Kidney (tissue), 14 donors: ENCODE results near the gene TMEM51. TPM values are rescaled to one million over a fixed set of nuclear protein-coding genes. Genes with fewer than 3 reads are reported as not detected.
"Not testable (repeated sequence)": the region's sequence is repeated elsewhere in the genome, so short reads cannot be mapped to it uniquely, and the experiment has no call there.

ENCODE experiments used
- DNase-seq, 5 donors: peaks; one replicate each; pipeline ENCODE4 v3.0.0-alpha.2; 2013 to 2020
- FAIRE-seq: peaks from 2 replicates; lab custom pipeline; 2012; peaks lifted over from hg19 to GRCh38; lab: Jason Lieb, UNC
- H3K27ac ChIP-seq, 2 donors: one replicate each; pipeline ENCODE4 v1.7.0; 2013; ENCODE audit warnings: low read depth in 2 of 2, low read length in 2 of 2, inconsistent platforms in 1 of 2
- H3K27me3 ChIP-seq: one replicate; pipeline ENCODE4 v1.7.1; 2013; ENCODE audit warnings: low read length, inconsistent platforms; ENCODE audit not compliant: control insufficient read depth, insufficient read depth
- H3K36me3 ChIP-seq, 3 donors: one replicate each; pipeline versions ENCODE4 v1.7.0 to v1.7.1; 2013; ENCODE audit warnings: low read length in 3 of 3, control low read depth in 1 of 3, inconsistent platforms in 1 of 3; ENCODE audit not compliant: insufficient read depth in 3 of 3, control insufficient read depth in 2 of 3
- H3K4me1 ChIP-seq, 3 donors: one replicate each; pipeline versions ENCODE4 v1.7.0 to v1.7.1; 2013; ENCODE audit warnings: low read length in 3 of 3, inconsistent platforms in 1 of 3, low read depth in 1 of 3; ENCODE audit not compliant: control insufficient read depth in 2 of 3, insufficient read depth in 2 of 3
- H3K4me3 ChIP-seq, 3 donors: one replicate each; pipeline versions ENCODE4 v1.7.0 to v1.8.1; 2013; ENCODE audit warnings: low read length in 3 of 3, control low read depth in 1 of 3, inconsistent platforms in 1 of 3
- H3K9ac ChIP-seq, 3 donors: one replicate each; pipeline versions ENCODE4 v1.7.0 to v1.7.1; 2013; ENCODE audit warnings: low read length in 3 of 3, control low read depth in 1 of 3, inconsistent platforms in 1 of 3
- H3K9me3 ChIP-seq, 3 donors: one replicate each; pipeline versions ENCODE4 v1.7.0 to v1.7.1; 2013; ENCODE audit warnings: low read length in 3 of 3, control low read depth in 1 of 3, inconsistent platforms in 1 of 3; ENCODE audit not compliant: control insufficient read depth in 2 of 3, insufficient read depth in 1 of 3
- intact Hi-C: fragments of 100-400 bp; cut with DNase I; formaldehyde crosslinking; loops from one replicate; pipeline ENCODE4 v1.11.1; 2022
- polyA plus RNA-seq: library from polyadenylated mRNA; stranded (reverse); fragments of 350-450 nt; fragmentation: Illumina TruSeq; extraction: RNeasy Lipid Tissue Mini Kit (QIAGEN cat#74804); gene quantifications from one replicate; pipeline ENCODE4 v1.2.3, GENCODE V29; 2014; ENCODE audit warnings: low read depth, low replicate concordance; ENCODE audit not compliant: insufficient read depth
- total RNA-seq: library from RNA; stranded (reverse); fragmentation: NEBNext Ultra II Directional; extraction: Animal tissue kit (Norgen Biotek cat#: 25700); gene quantifications from one replicate; pipeline ENCODE4 v1.2.1, GENCODE V29; 2021
- TF ChIP-seq, protein P1 (sequence below): IDR thresholded peaks from 3 replicates; pipeline ENCODE4 v1.5.1; 2012; ENCODE audit warnings: mild to moderate bottlenecking, moderate library complexity, borderline replicate concordance; ENCODE audit not compliant: insufficient read depth; ENCODE audit errors: extremely low read depth
- donor health status: control.
- donor health status: control.
- donor health status: control.
- donor health status: control.
- donor health status: control.
- donor health status: DM: yes; HTN: yes; CAD: no.
- donor health status: Normal renal cell carcinoma (clear cell type).

TMEM51 gene
- total and polyA plus RNA-seq, 2 donors from 2014 or later: 38.1 to 48.4 TPM

- peaks cover 0 to 9% (median 0%) of the 10 kb centered on the region in 3 donors for H3K9me3 ChIP-seq
- FAIRE-seq (no peak), DNase-seq (no peak)
- no peaks in the 10 kb centered on the region for H3K27me3 ChIP-seq
- H3K9ac ChIP-seq: no peak overlapping the region
- TF ChIP-seq, protein P1, sequence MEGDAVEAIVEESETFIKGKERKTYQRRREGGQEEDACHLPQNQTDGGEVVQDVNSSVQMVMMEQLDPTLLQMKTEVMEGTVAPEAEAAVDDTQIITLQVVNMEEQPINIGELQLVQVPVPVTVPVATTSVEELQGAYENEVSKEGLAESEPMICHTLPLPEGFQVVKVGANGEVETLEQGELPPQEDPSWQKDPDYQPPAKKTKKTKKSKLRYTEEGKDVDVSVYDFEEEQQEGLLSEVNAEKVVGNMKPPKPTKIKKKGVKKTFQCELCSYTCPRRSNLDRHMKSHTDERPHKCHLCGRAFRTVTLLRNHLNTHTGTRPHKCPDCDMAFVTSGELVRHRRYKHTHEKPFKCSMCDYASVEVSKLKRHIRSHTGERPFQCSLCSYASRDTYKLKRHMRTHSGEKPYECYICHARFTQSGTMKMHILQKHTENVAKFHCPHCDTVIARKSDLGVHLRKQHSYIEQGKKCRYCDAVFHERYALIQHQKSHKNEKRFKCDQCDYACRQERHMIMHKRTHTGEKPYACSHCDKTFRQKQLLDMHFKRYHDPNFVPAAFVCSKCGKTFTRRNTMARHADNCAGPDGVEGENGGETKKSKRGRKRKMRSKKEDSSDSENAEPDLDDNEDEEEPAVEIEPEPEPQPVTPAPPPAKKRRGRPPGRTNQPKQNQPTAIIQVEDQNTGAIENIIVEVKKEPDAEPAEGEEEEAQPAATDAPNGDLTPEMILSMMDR: no peak
- no peak overlapping the region for H3K4me3 ChIP-seq
- intact Hi-C loops: loop anchor here (10.0 kb wide), 1 partner anchor 171 kb away; no protein-coding TSS in a partner anchor
- no peak overlapping the region for H3K27ac ChIP-seq
- no peaks in the 10 kb centered on the region for H3K36me3 ChIP-seq
- peaks cover 0 to 6% (median 0%) of the 10 kb centered on the region in 3 donors for H3K4me1 ChIP-seq
These were observed 19.3 kb upstream of the TMEM51 start for GRCh38 chr1:15134285-15134684.

DNA sequence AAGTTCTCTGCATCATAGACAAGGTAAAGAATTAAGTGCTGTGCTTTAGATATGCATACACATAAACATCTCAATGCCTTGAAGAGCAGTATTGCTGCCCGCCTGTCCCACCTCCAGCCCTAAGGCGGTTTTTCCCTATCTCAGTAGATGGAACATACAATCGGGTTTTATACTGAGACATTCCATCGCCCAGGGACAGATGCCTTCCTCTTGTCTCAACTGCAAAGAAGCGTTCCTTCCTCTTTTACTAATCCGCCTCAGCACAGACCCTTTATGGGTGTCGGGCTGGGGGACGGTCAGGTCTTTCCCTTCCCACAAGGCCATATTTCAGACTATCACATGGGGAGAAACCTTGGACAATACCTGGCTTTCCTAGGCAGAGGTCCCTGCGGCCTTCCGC lies 17.9 kb upstream of the TMEM51 start:
- H3K4me1 ChIP-seq, H3K4me3 ChIP-seq, H3K9ac ChIP-seq, DNase-seq, FAIRE-seq, H3K27ac ChIP-seq, H3K27me3 ChIP-seq, H3K36me3 ChIP-seq, H3K9me3 ChIP-seq: not testable (repeated sequence)
- intact Hi-C loops: loop anchor here (10.0 kb wide), 1 partner anchor 169 kb away; no protein-coding TSS in a partner anchor

DNA sequence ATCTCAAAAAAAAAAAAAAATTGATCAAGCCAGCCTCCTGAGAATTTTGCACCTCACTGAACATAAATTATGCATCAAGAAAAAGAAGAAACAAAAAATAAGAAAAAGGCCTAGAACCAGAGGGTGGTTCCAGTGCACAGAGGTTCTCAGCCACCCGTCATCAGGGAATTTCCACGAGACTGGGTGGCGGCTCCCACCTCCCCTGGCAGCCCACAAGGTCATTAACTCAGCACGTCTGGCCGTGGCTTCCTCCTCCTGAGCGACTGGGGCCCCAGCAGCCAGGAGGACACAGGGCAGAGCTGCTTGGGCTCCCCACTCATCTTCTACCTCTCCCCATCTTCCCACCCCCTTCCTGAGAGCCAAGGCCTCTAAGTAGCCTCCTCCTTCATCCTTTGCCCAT lies 15.7 kb upstream of the TMEM51 start:
- intact Hi-C loops: loop anchor here (10.0 kb wide), 1 partner anchor 167 kb away; no protein-coding TSS in a partner anchor
- DNase-seq (no peak), FAIRE-seq (no peak)
- no peaks in the 10 kb centered on the region for H3K27me3 ChIP-seq
- H3K4me1 ChIP-seq: peaks cover 0 to 3% (median 0%) of the 10 kb centered on the region in 3 donors
- no peak overlapping the region for H3K4me3 ChIP-seq
- H3K9me3 ChIP-seq: no peaks in the 10 kb centered on the region
- H3K27ac ChIP-seq: no peak overlapping the region
- H3K9ac ChIP-seq: no peak overlapping the region
- TF ChIP-seq, protein P1: no peak
- no peaks in the 10 kb centered on the region for H3K36me3 ChIP-seq

GRCh38 chr1:15139654-15140350 lies 13.7 kb upstream of the TMEM51 start:
- no peak overlapping the region for H3K4me3 ChIP-seq
- H3K27ac ChIP-seq: no peak overlapping the region
- no peaks in the 10 kb centered on the region for H3K9me3 ChIP-seq
- H3K36me3 ChIP-seq: no peaks in the 10 kb centered on the region
- no peaks in the 10 kb centered on the region for H3K27me3 ChIP-seq
- DNase-seq (peak; percentile 38 to 77 (median 48)), FAIRE-seq (no peak)
- H3K9ac ChIP-seq: no peak overlapping the region
- H3K4me1 ChIP-seq: no peaks in the 10 kb centered on the region
- TF ChIP-seq, protein P1: no peak
- intact Hi-C loops: loop anchor here (10.0 kb wide), 1 partner anchor 165 kb away; no protein-coding TSS in a partner anchor
